GM12865 (cell line): ENCODE data around the gene MARCHF4.

ENCODE experiments used
- DNase-seq: peaks from one replicate; pipeline ENCODE4 v3.0.0; 2010; ENCODE audit warnings: low read depth
- H3K4me3 ChIP-seq: 2 replicates; pipeline ENCODE4 v1.5.1; 2011; ENCODE audit warnings: mild to moderate bottlenecking, low read depth, low read length, control low read depth
- TF ChIP-seq, protein P1 (sequence below): IDR thresholded peaks from 2 replicates; pipeline ENCODE4 v1.5.1; 2011; ENCODE audit warnings: low read length, control low read depth, low read depth, inconsistent platforms; ENCODE audit not compliant: insufficient read depth; ENCODE audit errors: missing control alignments

MARCHF4 gene

DNA sequence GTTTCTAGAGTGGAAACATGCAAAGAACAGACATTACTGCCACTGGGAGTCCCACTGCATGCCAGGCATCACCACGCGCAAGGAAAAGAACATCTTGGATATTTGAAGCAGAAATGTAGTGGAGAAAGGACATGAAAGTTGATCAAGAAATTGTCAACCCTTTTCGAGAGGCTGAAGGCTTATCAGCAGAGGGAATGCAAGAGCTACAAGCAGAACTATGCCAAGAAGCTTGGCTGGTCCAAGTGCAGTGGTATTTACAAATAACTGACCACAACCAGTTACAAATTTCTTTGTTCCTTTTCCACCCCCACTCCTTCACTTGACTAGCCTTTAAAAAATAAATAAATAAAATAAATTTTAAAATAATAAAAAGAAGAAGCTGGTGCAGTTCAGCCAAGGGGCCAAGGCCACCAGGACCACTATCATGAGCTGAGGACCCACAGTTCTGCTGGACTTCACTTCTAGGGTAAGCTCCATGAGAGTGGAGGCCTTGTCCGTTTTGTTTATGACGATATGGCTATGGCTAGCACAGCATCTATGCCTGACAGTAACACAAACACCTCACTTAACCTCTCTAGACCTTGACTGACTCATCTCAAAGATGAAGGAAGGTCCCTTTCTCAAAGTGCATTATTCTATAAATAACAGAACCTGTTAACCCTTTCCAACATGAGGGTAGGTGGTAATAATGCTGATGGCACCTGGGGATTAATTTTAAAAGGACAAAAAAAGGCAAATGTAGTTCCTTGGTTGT, 20.9 kb downstream of the MARCHF4 start:
- H3K4me3 ChIP-seq: no peak overlapping the region
- TF ChIP-seq, protein P1, sequence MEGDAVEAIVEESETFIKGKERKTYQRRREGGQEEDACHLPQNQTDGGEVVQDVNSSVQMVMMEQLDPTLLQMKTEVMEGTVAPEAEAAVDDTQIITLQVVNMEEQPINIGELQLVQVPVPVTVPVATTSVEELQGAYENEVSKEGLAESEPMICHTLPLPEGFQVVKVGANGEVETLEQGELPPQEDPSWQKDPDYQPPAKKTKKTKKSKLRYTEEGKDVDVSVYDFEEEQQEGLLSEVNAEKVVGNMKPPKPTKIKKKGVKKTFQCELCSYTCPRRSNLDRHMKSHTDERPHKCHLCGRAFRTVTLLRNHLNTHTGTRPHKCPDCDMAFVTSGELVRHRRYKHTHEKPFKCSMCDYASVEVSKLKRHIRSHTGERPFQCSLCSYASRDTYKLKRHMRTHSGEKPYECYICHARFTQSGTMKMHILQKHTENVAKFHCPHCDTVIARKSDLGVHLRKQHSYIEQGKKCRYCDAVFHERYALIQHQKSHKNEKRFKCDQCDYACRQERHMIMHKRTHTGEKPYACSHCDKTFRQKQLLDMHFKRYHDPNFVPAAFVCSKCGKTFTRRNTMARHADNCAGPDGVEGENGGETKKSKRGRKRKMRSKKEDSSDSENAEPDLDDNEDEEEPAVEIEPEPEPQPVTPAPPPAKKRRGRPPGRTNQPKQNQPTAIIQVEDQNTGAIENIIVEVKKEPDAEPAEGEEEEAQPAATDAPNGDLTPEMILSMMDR: no peak
- no peak for DNase-seq

GRCh38 chr2:216350214-216350791, 22.0 kb downstream of the MARCHF4 start:
- TF ChIP-seq, protein P1: no peak
- H3K4me3 ChIP-seq: no peak overlapping the region
- DNase-seq: no peak

- TF ChIP-seq, protein P1: no peak
- no peak overlapping the region for H3K4me3 ChIP-seq
- DNase-seq: no peak
Measured at GRCh38 chr2:216349366-216349765, 22.9 kb downstream of the MARCHF4 start.

GRCh38 chr2:216348756-216349308, 23.5 kb downstream of the MARCHF4 start:
- no peak for DNase-seq
- no peak overlapping the region for H3K4me3 ChIP-seq
- TF ChIP-seq, protein P1: no peak

- no peak overlapping the region for H3K4me3 ChIP-seq
- TF ChIP-seq, protein P1: no peak
- DNase-seq: no peak
Measured at GRCh38 chr2:216346781-216347180, 25.5 kb downstream of the MARCHF4 start.

DNA sequence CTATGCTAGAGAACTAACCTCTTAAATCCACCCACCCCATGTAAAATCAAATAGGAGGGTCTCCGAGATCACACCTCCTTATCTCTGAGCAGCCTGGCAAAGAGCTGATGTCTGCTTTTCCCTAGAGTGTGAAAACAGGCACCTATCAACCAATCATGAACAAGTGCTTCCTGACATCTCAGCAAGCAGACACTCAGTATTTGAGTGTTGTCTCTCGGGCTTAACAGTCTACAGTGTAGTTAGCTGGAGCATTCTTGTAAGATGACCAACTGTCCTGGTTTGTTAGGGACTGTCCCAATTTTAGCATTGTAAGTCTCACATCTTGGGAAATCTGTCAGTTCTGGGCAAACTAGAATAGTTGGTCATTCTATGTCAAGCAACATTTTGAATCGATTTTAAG, 26.4 kb downstream of the MARCHF4 start:
- TF ChIP-seq, protein P1: no peak
- no peak for DNase-seq
- no peak overlapping the region for H3K4me3 ChIP-seq
